ENCODE measurements around the gene MGST2. TPM values are rescaled to one million over a fixed set of nuclear protein-coding genes. Genes with fewer than 3 reads are reported as not detected.

MGST2 gene
- polyA plus RNA-seq, 1 donor from 2014 or later = 2.0 TPM

DNA sequence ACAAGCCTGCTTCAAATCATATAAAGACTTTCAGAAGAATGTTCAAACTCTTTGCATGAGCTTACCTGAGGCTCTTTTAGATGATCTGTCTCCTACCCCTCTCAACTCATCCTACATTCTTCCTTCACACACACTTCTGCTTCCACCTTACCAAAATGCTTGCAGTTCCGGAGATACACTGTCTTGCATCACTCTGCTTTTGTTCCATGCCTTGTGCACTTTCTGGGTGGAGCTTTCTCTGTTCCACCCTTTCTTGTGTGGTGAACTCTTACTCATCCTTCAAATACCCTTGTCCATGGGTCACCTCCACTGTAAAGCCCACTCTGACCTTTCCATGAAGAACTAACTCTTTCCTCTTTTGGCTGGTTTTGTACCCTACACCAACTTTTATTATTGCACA lies 18.4 kb upstream of the MGST2 start:
- Histone ChIP-seq H3F3A (ENCODE audit: insufficient read depth, low read length, poor library complexity, severe bottlenecking) (no peaks in the 10 kb centered on the region), H3K4me2 (ENCODE audit: low read length) (no peak overlapping the region), H3K79me2 (replicated peaks; ENCODE audit: insufficient read depth, low read length) (no peaks in the 10 kb centered on the region), H3K9me3 (ENCODE audit: low read length) (no peaks in the 10 kb centered on the region), H3K9me2 (ENCODE audit: insufficient read depth, low read length) (no peaks in the 10 kb centered on the region), H3K36me3 (ENCODE audit: insufficient read depth, low read length) (no peaks in the 10 kb centered on the region), H3K4me3 (ENCODE audit: low read length) (no peak overlapping the region), H4K20me1 (ENCODE audit: insufficient read depth) (no peaks in the 10 kb centered on the region), H3K27ac (ENCODE audit: low read length) (no peak overlapping the region), H3K9ac (ENCODE audit: low read length) (no peak overlapping the region), H2AFZ (ENCODE audit: low read depth, low read length) (no peak overlapping the region), H3K27me3 (ENCODE audit: insufficient read depth, low read depth, low read length) (no peaks in the 10 kb centered on the region)
- TF ChIP-seq, protein P1, sequence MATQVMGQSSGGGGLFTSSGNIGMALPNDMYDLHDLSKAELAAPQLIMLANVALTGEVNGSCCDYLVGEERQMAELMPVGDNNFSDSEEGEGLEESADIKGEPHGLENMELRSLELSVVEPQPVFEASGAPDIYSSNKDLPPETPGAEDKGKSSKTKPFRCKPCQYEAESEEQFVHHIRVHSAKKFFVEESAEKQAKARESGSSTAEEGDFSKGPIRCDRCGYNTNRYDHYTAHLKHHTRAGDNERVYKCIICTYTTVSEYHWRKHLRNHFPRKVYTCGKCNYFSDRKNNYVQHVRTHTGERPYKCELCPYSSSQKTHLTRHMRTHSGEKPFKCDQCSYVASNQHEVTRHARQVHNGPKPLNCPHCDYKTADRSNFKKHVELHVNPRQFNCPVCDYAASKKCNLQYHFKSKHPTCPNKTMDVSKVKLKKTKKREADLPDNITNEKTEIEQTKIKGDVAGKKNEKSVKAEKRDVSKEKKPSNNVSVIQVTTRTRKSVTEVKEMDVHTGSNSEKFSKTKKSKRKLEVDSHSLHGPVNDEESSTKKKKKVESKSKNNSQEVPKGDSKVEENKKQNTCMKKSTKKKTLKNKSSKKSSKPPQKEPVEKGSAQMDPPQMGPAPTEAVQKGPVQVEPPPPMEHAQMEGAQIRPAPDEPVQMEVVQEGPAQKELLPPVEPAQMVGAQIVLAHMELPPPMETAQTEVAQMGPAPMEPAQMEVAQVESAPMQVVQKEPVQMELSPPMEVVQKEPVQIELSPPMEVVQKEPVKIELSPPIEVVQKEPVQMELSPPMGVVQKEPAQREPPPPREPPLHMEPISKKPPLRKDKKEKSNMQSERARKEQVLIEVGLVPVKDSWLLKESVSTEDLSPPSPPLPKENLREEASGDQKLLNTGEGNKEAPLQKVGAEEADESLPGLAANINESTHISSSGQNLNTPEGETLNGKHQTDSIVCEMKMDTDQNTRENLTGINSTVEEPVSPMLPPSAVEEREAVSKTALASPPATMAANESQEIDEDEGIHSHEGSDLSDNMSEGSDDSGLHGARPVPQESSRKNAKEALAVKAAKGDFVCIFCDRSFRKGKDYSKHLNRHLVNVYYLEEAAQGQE (IDR thresholded peaks at IDR 0.05; ENCODE audit: borderline replicate concordance) = no peak
- TF ChIP-seq SMC3 (conservative IDR thresholded peaks at IDR 0.05; ENCODE audit: poor library complexity) (no peak), MXI1 (conservative IDR thresholded peaks at IDR 0.05; ENCODE audit: poor library complexity, severe bottlenecking) (no peak), EP300 (conservative IDR thresholded peaks at IDR 0.05; ENCODE audit: poor library complexity, severe bottlenecking) (no peak), TAF1 (IDR thresholded peaks at IDR 0.05; ENCODE audit: low read depth) (no peak), RAD21 (conservative IDR thresholded peaks at IDR 0.05) (no peak), POLR2AphosphoS5 (IDR thresholded peaks at IDR 0.05) (no peak), EZH2 (IDR thresholded peaks at IDR 0.05; ENCODE audit: borderline replicate concordance, insufficient read depth, low read length, poor library complexity, severe bottlenecking) (no peak), CTCF (IDR thresholded peaks at IDR 0.05; ENCODE audit: poor library complexity, severe bottlenecking) (no peak)

GRCh38 chr4:139647952-139648351 lies 17.7 kb upstream of the MGST2 start:
- TF ChIP-seq, protein P1 (IDR thresholded peaks at IDR 0.05; ENCODE audit: borderline replicate concordance) = no peak
- TF ChIP-seq CTCF (IDR thresholded peaks at IDR 0.05; ENCODE audit: poor library complexity, severe bottlenecking) = no peak
- TF ChIP-seq TAF1 (IDR thresholded peaks at IDR 0.05; ENCODE audit: low read depth) = no peak
- no peak for TF ChIP-seq SMC3 (conservative IDR thresholded peaks at IDR 0.05; ENCODE audit: poor library complexity)
- TF ChIP-seq POLR2AphosphoS5 (IDR thresholded peaks at IDR 0.05) = no peak
- no peak for TF ChIP-seq EZH2 (IDR thresholded peaks at IDR 0.05; ENCODE audit: borderline replicate concordance, insufficient read depth, low read length, poor library complexity, severe bottlenecking)
- TF ChIP-seq RAD21 (conservative IDR thresholded peaks at IDR 0.05) = no peak
- no peak for TF ChIP-seq EP300 (conservative IDR thresholded peaks at IDR 0.05; ENCODE audit: poor library complexity, severe bottlenecking)
- TF ChIP-seq MXI1 (conservative IDR thresholded peaks at IDR 0.05; ENCODE audit: poor library complexity, severe bottlenecking) = no peak
- Histone ChIP-seq H4K20me1 (ENCODE audit: insufficient read depth) (no peaks in the 10 kb centered on the region), H3K4me2 (ENCODE audit: low read length) (no peak overlapping the region), H3K9ac (ENCODE audit: low read length) (no peak overlapping the region), H3K27ac (ENCODE audit: low read length) (no peak overlapping the region), H3K9me3 (ENCODE audit: low read length) (no peaks in the 10 kb centered on the region), H3K79me2 (replicated peaks; ENCODE audit: insufficient read depth, low read length) (no peaks in the 10 kb centered on the region), H2AFZ (ENCODE audit: low read depth, low read length) (no peak overlapping the region), H3K36me3 (ENCODE audit: insufficient read depth, low read length) (no peaks in the 10 kb centered on the region), H3K9me2 (ENCODE audit: insufficient read depth, low read length) (no peaks in the 10 kb centered on the region), H3K27me3 (ENCODE audit: insufficient read depth, low read depth, low read length) (no peaks in the 10 kb centered on the region), H3K4me3 (ENCODE audit: low read length) (no peak overlapping the region), H3F3A (ENCODE audit: insufficient read depth, low read length, poor library complexity, severe bottlenecking) (no peaks in the 10 kb centered on the region)

All from neural cell (in vitro differentiated cells).